ENCODE measurements around the gene SMIM43.

Gene SMIM43

GRCh38 chr4:121764702-121765367 lies at the start of gene SMIM43:
TSS of gene SMIM43 (minus strand) at chr4:121765164. CDS start at chr4:121765105, 59 bp downstream.
- DNase-seq: peak; percentile 39

- DNase-seq: no peak
These were observed 49.8 kb upstream of the SMIM43 start for GRCh38 chr4:121814756-121815155.

- no peak for DNase-seq
These were observed 46.2 kb upstream of the SMIM43 start for GRCh38 chr4:121811122-121811521.

- DNase-seq: no peak
These were observed 41.4 kb upstream of the SMIM43 start for GRCh38 chr4:121806411-121806810.

DNA sequence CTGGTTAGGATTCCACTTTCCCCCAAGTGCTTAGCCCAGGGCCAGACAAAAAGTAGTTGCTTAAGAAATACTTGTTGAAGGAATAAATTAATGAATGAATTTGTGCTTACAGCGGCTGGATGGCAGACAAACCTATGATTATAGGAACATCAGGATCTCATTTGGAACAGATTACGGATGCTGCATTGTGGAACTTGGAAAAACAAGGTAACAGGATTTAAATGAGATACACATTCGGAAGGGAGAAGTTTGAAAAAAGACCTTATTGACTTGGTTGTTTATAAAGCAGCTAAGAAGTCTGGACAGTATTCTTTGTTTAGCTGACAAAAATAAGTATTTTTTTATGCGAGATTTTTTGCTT lies 36.7 kb upstream of the SMIM43 start:
- no peak for DNase-seq

GRCh38 chr4:121800961-121801714 lies 36.2 kb upstream of the SMIM43 start, which contains the start of gene EXOSC9:
TSS of gene EXOSC9 (plus strand) at chr4:121801323. CDS start at chr4:121801425, 102 bp downstream.
- peak; percentile 94 for DNase-seq

DNA sequence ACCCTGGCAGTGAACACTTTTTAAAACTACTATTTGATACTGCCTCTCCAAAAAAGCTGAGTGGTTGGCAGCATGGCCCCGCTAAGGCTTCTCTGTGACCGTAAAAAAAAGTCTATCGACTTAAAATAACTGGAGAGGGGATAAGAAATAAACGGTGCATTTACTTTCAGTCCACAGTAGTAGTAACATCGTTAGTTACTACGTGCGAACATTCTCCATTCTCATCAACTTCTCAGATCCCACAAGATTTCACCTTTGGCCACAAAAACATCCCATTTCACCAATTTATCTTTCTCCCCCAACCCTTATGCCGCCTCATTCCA lies 35.6 kb upstream of the SMIM43 start:
- DNase-seq: no peak

- no peak for DNase-seq
These were observed 35.0 kb upstream of the SMIM43 start for GRCh38 chr4:121799867-121800501.

DNA sequence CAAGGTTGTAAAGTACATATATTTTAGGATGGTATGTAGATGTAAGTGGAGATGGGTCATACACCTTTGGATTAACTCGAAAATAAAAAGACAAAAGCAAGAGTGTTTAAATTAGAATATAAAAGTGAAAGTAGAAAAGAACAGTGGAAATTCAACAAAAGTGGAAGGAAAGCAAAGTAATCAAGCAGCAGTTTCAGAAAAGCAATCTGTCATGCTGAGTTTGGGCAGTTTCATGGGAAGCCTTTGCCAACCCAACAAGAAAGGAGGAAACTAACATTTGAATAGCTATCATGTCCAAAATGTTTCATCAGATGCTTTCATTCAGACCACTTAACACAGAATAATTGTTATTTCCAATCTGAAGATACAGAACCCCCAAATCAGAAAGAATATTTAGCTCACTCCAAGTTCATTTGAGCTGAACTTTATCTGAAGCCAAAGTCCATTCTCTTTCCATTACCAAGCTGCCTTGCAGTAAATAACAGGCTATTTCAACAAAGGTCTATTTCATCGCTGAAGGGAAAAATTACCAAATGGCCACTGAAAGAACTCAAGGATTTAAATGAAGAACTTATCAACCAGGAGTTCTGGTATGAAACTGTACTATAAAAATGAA lies 34.4 kb upstream of the SMIM43 start:
- no peak for DNase-seq

GRCh38 chr4:121796283-121796682 lies 31.3 kb upstream of the SMIM43 start:
- no peak for DNase-seq

DNA sequence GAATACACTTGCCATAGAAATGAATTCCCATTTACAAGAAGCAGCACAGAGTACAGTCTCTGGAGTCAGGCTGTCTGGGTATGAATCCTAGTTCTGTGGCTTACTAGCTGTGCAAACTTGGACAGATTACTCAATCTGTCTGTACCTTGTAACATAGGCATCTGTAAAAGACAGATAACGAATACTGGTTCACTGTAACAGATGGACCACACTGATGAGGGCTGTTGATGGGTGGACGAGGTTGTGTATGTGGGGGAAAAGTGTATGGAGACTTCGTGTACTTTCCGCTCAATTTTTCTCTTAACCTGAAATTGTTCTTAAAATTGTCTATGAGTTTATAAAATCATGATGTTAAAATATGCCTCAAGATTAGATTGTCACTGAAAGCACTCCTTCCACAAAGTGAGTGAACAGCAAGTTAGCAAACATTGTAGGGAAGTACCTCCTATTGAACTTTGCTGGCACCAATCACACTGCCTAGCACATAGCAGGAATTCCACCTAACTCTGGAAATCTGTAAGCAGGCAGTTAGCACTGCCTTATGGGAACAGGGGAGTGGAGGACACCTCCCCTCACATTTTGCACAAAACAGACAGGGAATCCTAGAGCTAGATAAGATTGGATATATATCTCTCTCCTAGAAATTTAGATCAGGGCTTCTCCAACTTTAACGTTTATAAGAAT lies 29.7 kb upstream of the SMIM43 start:
- no peak for DNase-seq

- no peak for DNase-seq
These were observed 28.0 kb upstream of the SMIM43 start for GRCh38 chr4:121792966-121793365.

DNA sequence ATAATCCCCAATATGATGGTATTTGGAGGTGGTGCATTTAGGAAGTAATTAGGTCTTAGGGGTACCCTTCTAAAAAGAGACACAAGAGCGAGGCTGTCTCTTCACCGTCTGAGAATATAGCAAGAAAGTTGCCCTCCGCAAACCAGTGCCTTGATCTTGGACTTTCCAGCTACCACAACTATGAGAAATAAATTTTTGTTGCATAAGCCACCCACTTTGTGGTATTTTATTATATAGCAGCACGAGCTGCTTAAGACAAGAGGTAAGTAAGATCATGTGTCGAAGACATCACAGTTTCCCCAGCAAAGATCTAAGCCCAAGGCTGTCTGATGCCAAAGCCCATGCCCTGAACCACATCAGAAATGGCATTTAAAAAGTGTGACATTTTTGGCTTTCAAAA lies 26.5 kb upstream of the SMIM43 start:
- no peak for DNase-seq

GRCh38 chr4:121790976-121791375 lies 26.0 kb upstream of the SMIM43 start:
- no peak for DNase-seq

GRCh38 chr4:121789960-121790829 lies 25.2 kb upstream of the SMIM43 start:
- no peak for DNase-seq

DNA sequence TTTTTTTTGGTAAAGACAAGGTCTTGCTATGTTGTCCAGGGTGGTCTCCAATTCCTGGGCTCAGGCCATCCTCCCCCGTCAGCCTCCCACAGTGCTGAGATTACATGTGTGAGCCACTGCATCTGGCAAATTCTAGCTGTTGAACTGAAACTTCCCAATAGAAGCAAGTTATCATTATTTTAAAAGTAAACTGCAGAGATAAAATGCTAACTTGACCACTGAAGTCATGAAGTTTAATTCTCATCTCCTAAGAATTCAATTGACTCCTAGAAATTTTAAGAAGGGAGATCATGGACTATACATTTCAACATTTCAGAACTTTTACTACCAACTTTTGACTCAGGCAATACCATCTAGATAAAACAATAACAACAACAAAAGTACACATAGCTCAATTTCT lies 24.5 kb upstream of the SMIM43 start:
- DNase-seq: no peak

GRCh38 chr4:121788896-121789295 lies 23.9 kb upstream of the SMIM43 start:
- no peak for DNase-seq

GRCh38 chr4:121786221-121786620 lies 21.3 kb upstream of the SMIM43 start:
- no peak for DNase-seq

DNA sequence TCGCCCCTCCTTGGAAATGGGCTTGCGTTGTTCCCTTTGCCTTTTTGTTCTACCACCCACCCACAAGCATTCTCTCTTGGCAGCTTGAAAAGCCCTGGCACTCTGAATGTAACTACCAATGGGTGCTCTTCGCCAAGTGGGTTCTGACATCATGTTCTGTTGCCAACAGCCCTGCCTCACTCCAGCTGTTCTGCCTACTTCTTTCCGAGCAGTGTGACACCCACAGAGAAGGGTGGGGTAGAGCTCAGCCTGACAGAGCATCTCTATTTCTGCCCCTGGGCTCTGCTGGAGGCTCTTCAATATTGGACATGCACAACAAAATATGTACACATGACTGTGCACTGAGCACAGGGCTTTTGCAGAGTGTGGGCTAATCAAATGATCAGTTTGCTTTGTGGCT lies 20.5 kb upstream of the SMIM43 start:
- DNase-seq: peak; percentile 32

- peak; percentile 31 for DNase-seq
These were observed 20.0 kb upstream of the SMIM43 start for GRCh38 chr4:121784975-121785374.

GRCh38 chr4:121784401-121784800 lies 19.4 kb upstream of the SMIM43 start:
- no peak for DNase-seq

DNA sequence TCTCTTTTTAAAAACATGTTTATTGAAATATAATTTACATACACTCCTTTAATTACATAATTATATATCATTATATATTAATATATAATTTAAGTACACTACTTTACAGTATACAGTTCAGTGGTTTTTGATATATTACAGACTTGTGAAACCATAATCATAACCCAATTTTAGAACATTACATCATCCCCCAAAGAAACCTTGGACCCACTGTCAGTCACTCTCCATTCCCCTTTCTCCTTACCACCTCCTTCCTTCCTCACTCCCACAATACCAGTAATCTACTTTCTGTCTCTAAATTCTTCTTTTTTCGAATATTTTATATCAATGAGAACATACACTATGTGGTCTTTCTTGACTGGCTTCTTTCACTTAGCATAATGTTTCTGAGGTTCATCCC lies 18.2 kb upstream of the SMIM43 start:
- DNase-seq: no peak

Data from left hindlimb (tissue), 1 donor.